Neural cell (in vitro differentiated cells): Measurements from ENCODE around the gene RNU7-1. TPM values are rescaled to one million over a fixed set of nuclear protein-coding genes. Genes with fewer than 3 reads are reported as not detected.
A peak's percentile ranks its signal among the peaks of the same experiment; 100 is the strongest.

ENCODE experiments used
- H2AFZ ChIP-seq: fragments of 200-600, 300-800 bp; sonication (generic), shearing (Covaris generic); 2 replicates; pipeline ENCODE4 v1.6.0; 2014; ENCODE audit warnings: low read depth, mild to moderate bottlenecking, antibody characterized with exemption, low read length, moderate library complexity
- H3F3A ChIP-seq: fragments of 200-600 bp; shearing (Covaris generic); 2 replicates; pipeline ENCODE4 v1.6.1; 2016; ENCODE audit warnings: mild to moderate bottlenecking, moderate library complexity, mixed read lengths, antibody characterized with exemption, low read length; ENCODE audit not compliant: insufficient read depth, poor library complexity, severe bottlenecking
- H3K27ac ChIP-seq: fragments of 200-600, 300-800 bp; sonication (generic), shearing (Covaris generic); 2 replicates; pipeline ENCODE4 v1.5.1; 2014; ENCODE audit warnings: mild to moderate bottlenecking, low read length, moderate library complexity
- H3K27me3 ChIP-seq: fragments of 300-800, 200-600 bp; sonication (generic), shearing (Covaris generic); 2 replicates; pipeline ENCODE4 v1.6.0; 2014; ENCODE audit warnings: mild to moderate bottlenecking, low read depth, low read length, moderate library complexity; ENCODE audit not compliant: insufficient read depth
- H3K36me3 ChIP-seq: fragments of 300-800, 200-600 bp; sonication (generic), shearing (Covaris generic); 2 replicates; pipeline ENCODE4 v1.5.1; 2014; ENCODE audit warnings: mild to moderate bottlenecking, antibody characterized with exemption, low read length, moderate library complexity; ENCODE audit not compliant: insufficient read depth
- H3K4me2 ChIP-seq: fragments of 300-800, 200-600 bp; sonication (generic), shearing (Covaris generic); 2 replicates; pipeline ENCODE4 v1.6.0; 2014; ENCODE audit warnings: mild to moderate bottlenecking, low read length
- H3K4me3 ChIP-seq: fragments of 300-800, 200-600 bp; sonication (generic), shearing (Covaris generic); 2 replicates; pipeline ENCODE4 v1.5.1; 2014; ENCODE audit warnings: mild to moderate bottlenecking, low read length, moderate library complexity
- H3K79me2 ChIP-seq: fragments of 200-600 bp; shearing (Covaris generic); replicated peaks from 2 replicates; pipeline ENCODE4 v1.6.0; 2014; ENCODE audit warnings: mild to moderate bottlenecking, low read length, moderate library complexity; ENCODE audit not compliant: insufficient read depth
- H3K9ac ChIP-seq: fragments of 300-800, 200-600 bp; sonication (generic), shearing (Covaris generic); 2 replicates; pipeline ENCODE4 v1.6.1; 2016; ENCODE audit warnings: mild to moderate bottlenecking, low read length, mixed read lengths
- H3K9me2 ChIP-seq: fragments of 200-600 bp; shearing (Covaris generic); 2 replicates; pipeline ENCODE4 v1.6.1; 2016; ENCODE audit warnings: mild to moderate bottlenecking, low read length, mixed read lengths; ENCODE audit not compliant: insufficient read depth
- H3K9me3 ChIP-seq: fragments of 200-600, 300-800 bp; sonication (generic), shearing (Covaris generic); 2 replicates; pipeline ENCODE4 v1.6.1; 2016; ENCODE audit warnings: mild to moderate bottlenecking, mixed run types, low read length, moderate library complexity, mixed read lengths
- H4K20me1 ChIP-seq: fragments of 200-600 bp; shearing (Covaris generic); 2 replicates; pipeline ENCODE4 v1.6.1; 2016; ENCODE audit warnings: mild to moderate bottlenecking, mixed run types; ENCODE audit not compliant: insufficient read depth
- CTCF ChIP-seq: fragments of 450-650 bp; IDR thresholded peaks from 2 replicates; pipeline ENCODE4 v1.5.1; 2014; ENCODE audit warnings: antibody characterized with exemption, mild to moderate bottlenecking, moderate library complexity; ENCODE audit not compliant: poor library complexity, severe bottlenecking
- EP300 ChIP-seq: fragments of 450-650 bp; conservative IDR thresholded peaks from 2 replicates; pipeline ENCODE4 v1.6.1; 2014; ENCODE audit warnings: antibody characterized with exemption, mild to moderate bottlenecking, moderate library complexity; ENCODE audit not compliant: poor library complexity, severe bottlenecking
- EZH2 ChIP-seq: fragments of 200-600, 300-800 bp; shearing (Covaris generic), sonication (generic); IDR thresholded peaks from 2 replicates; pipeline ENCODE4 v1.6.1; 2014; ENCODE audit warnings: antibody characterized with exemption, low read length, borderline replicate concordance, mild to moderate bottlenecking; ENCODE audit not compliant: insufficient read depth, poor library complexity, severe bottlenecking
- MXI1 ChIP-seq: fragments of 450-650 bp; conservative IDR thresholded peaks from 2 replicates; pipeline ENCODE4 v1.6.1; 2014; ENCODE audit warnings: antibody characterized with exemption, mild to moderate bottlenecking; ENCODE audit not compliant: poor library complexity, severe bottlenecking
- POLR2AphosphoS5 ChIP-seq: IDR thresholded peaks from 2 replicates; pipeline ENCODE4 v1.6.1; 2012
- RAD21 ChIP-seq: fragments of 450-650 bp; conservative IDR thresholded peaks from 2 replicates; pipeline ENCODE4 v1.6.1; 2014; ENCODE audit warnings: antibody characterized with exemption, mild to moderate bottlenecking, moderate library complexity
- REST ChIP-seq: IDR thresholded peaks from 2 replicates; pipeline ENCODE4 v1.6.1; 2012; ENCODE audit warnings: borderline replicate concordance
- SMC3 ChIP-seq: fragments of 450-650 bp; conservative IDR thresholded peaks from 2 replicates; pipeline ENCODE4 v1.6.1; 2014; ENCODE audit warnings: antibody characterized with exemption, mild to moderate bottlenecking, moderate library complexity; ENCODE audit not compliant: poor library complexity
- TAF1 ChIP-seq: IDR thresholded peaks from 2 replicates; pipeline ENCODE4 v1.6.1; 2012; ENCODE audit warnings: low read depth
- polyA plus RNA-seq: library from polyadenylated mRNA; depleted of rRNA; stranded (reverse); fragments of >200 nt; gene quantifications from 2 replicates; pipeline ENCODE4 v1.2.3, GENCODE V29; 2014

RNU7-1 gene
- polyA plus RNA-seq, 1 donor from 2014 or later: not detected

- Histone ChIP-seq H3K27me3 (no peaks in the 10 kb centered on the region), H3K9me2 (no peaks in the 10 kb centered on the region), H3K36me3 (no peaks in the 10 kb centered on the region), H2AFZ (peak overlapping the region; percentile 43), H3K27ac (peak overlapping the region; percentile 92), H4K20me1 (no peaks in the 10 kb centered on the region), H3F3A (peaks cover 4% of the 10 kb centered on the region), H3K4me2 (peak overlapping the region; percentile 26), H3K79me2 (no peaks in the 10 kb centered on the region), H3K4me3 (peak overlapping the region; percentile 67), H3K9ac (peak overlapping the region; percentile 82), H3K9me3 (no peaks in the 10 kb centered on the region)
- TF ChIP-seq EP300: no peak
- no peak for TF ChIP-seq CTCF
- no peak for TF ChIP-seq MXI1
- TF ChIP-seq REST: no peak
Observed at GRCh38 chr12:6903722-6904121, 39.9 kb upstream of the RNU7-1 start.

GRCh38 chr12:6904280-6905276, 39.0 kb upstream of the RNU7-1 start, which contains the start of gene LRRC23:
Gene LRRC23, plus strand, starts transcription at chr12:6904822. Its CDS starts 812 bp downstream, at chr12:6905634.
- Histone ChIP-seq H3K4me2 (peak within 1 kb of the TSS; percentile 90), H3K27me3 (no peaks in the 10 kb centered on the region), H3K79me2 (no peaks in the 10 kb centered on the region), H2AFZ (peak within 1 kb of the TSS; percentile 43), H3K27ac (peak within 1 kb of the TSS; percentile 92), H3K9me3 (no peaks in the 10 kb centered on the region), H3K36me3 (no peaks in the 10 kb centered on the region), H3K4me3 (peak within 1 kb of the TSS; percentile 67), H3K9ac (peak within 1 kb of the TSS; percentile 82), H3K9me2 (no peaks in the 10 kb centered on the region), H3F3A (peaks cover 4% of the 10 kb centered on the region), H4K20me1 (no peaks in the 10 kb centered on the region)
- TF ChIP-seq RAD21 (no peak), SMC3 (peak; percentile 40), TAF1 (peak; percentile 50), REST (peak; percentile 51), POLR2AphosphoS5 (peak; percentile 82), EP300 (peak; percentile 83), MXI1 (peak; percentile 86), EZH2 (no peak), CTCF (no peak)
